T-helper 1 cell (primary cell): Measurements from ENCODE around the gene TKT.

Experiments used
- DNase-seq, 5 donors: peaks; one replicate each; pipeline ENCODE4 v3.0.0-alpha.2; 2012 to 2020

TKT gene

GRCh38 chr3:53175613-53176540 lies 79.9 kb downstream of the TKT start:
- DNase-seq, result no peak
